ENCODE measurements around the gene CCNE1.

DNA sequence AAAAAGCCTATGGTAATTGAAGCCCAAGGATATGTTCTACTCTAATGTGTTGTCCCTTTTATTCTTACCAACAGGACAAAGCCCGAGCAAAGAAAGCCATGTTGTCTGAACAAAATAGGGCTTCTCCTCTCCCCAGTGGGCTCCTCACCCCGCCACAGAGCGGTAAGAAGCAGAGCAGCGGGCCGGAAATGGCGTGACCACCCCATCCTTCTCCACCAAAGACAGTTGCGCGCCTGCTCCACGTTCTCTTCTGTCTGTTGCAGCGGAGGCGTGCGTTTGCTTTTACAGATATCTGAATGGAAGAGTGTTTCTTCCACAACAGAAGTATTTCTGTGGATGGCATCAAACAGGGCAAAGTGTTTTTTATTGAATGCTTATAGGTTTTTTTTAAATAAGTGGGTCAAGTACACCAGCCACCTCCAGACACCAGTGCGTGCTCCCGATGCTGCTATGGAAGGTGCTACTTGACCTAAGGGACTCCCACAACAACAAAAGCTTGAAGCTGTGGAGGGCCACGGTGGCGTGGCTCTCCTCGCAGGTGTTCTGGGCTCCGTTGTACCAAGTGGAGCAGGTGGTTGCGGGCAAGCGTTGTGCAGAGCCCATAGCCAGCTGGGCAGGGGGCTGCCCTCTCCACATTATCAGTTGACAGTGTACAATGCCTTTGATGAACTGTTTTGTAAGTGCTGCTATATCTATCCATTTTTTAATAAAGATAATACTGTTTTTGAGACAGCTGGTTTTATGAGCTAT, 12.0 kb downstream of the CCNE1 start:
- TF ChIP-seq, protein P1, sequence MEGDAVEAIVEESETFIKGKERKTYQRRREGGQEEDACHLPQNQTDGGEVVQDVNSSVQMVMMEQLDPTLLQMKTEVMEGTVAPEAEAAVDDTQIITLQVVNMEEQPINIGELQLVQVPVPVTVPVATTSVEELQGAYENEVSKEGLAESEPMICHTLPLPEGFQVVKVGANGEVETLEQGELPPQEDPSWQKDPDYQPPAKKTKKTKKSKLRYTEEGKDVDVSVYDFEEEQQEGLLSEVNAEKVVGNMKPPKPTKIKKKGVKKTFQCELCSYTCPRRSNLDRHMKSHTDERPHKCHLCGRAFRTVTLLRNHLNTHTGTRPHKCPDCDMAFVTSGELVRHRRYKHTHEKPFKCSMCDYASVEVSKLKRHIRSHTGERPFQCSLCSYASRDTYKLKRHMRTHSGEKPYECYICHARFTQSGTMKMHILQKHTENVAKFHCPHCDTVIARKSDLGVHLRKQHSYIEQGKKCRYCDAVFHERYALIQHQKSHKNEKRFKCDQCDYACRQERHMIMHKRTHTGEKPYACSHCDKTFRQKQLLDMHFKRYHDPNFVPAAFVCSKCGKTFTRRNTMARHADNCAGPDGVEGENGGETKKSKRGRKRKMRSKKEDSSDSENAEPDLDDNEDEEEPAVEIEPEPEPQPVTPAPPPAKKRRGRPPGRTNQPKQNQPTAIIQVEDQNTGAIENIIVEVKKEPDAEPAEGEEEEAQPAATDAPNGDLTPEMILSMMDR (IDR thresholded peaks at IDR 0.05) = no peak
- no peak for TF ChIP-seq RAD21 (IDR thresholded peaks at IDR 0.05; ENCODE audit: low read length)
- no peak for TF ChIP-seq JUND (IDR thresholded peaks at IDR 0.05)
- TF ChIP-seq POLR2AphosphoS5 (IDR thresholded peaks at IDR 0.05; ENCODE audit: low read depth, low read length) = no peak
- TF ChIP-seq, protein P2, sequence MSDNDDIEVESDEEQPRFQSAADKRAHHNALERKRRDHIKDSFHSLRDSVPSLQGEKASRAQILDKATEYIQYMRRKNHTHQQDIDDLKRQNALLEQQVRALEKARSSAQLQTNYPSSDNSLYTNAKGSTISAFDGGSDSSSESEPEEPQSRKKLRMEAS (IDR thresholded peaks at IDR 0.05; ENCODE audit: low read depth) = no peak
- TF ChIP-seq GATA2 (CRISPR knock-in tag; IDR thresholded peaks at IDR 0.05) = no peak
